Tibial artery (tissue), 4 donors: ENCODE results near the gene RHOT1.

Experiments
- DNase-seq, 2 donors: peaks; one replicate each; pipeline ENCODE4 v3.0.0-alpha.2; 2019
- H3K27ac ChIP-seq, 2 donors: fragments of 200-600 bp; sonication (generic) in 1 of 2; 1 replicate in 1 of 2; 2 replicates in 1 of 2; pipeline ENCODE4 v1.5.1; 2018 to 2019; ENCODE audit warnings: mild to moderate bottlenecking in 1 of 2
- H3K27me3 ChIP-seq, 2 donors: fragments of 200-600 bp; sonication (generic) in 1 of 2; one replicate each; pipeline versions ENCODE4 v1.5.1 to v1.6.0; 2016 to 2019
- H3K36me3 ChIP-seq, 3 donors: fragments of 200-600 bp; sonication (generic) in 2 of 3; one replicate each; pipeline ENCODE4 v1.5.1; 2016 to 2019; ENCODE audit warnings: mild to moderate bottlenecking in 2 of 3
- H3K4me1 ChIP-seq, 4 donors: fragments of 200-600 bp; sonication (generic) in 2 of 4; 1 replicate in 3 of 4; 2 replicates in 1 of 4; pipeline ENCODE4 v1.5.1; 2016 to 2019
- H3K4me3 ChIP-seq, 2 donors: fragments of 200-600 bp; sonication (generic) in 1 of 2; 1 replicate in 1 of 2; 2 replicates in 1 of 2; pipeline ENCODE4 v1.5.1; 2018 to 2019; ENCODE audit warnings: mild to moderate bottlenecking in 2 of 2
- H3K9me3 ChIP-seq, 3 donors: fragments of 200-600 bp; sonication (generic) in 1 of 3; one replicate each; pipeline ENCODE4 v1.5.1; 2016 to 2019
- CTCF ChIP-seq, 2 experiments: fragments of 200-600 bp in 1 of 2; fragments of 450-650 bp in 1 of 2; IDR thresholded peaks; one replicate each; pipeline ENCODE4 v1.5.1; 2017 to 2019; ENCODE audit warnings: antibody characterized with exemption in 2 of 2, mild to moderate bottlenecking in 1 of 2, moderate library complexity in 1 of 2
- intact Hi-C: fragments of 100-400 bp; cut with DNase I; formaldehyde crosslinking; loops from one replicate; pipeline ENCODE4 v1.15.0; 2023; ENCODE audit warnings: low total_unique reads

Gene RHOT1

GRCh38 chr17:32209608-32210007, 67.3 kb downstream of the RHOT1 start:
- TF ChIP-seq CTCF (IDR thresholded peaks at IDR 0.05) = no peak
- no peak overlapping the region for H3K4me3 ChIP-seq
- intact Hi-C loops = no loop called here
- H3K9me3 ChIP-seq = no peaks in the 10 kb centered on the region
- peaks cover 37 to 67% (median 59%) of the 10 kb centered on the region in 3 donors for H3K36me3 ChIP-seq
- no peak for DNase-seq
- no peaks in the 10 kb centered on the region for H3K4me1 ChIP-seq
- H3K27ac ChIP-seq = no peak overlapping the region
- no peaks in the 10 kb centered on the region for H3K27me3 ChIP-seq

GRCh38 chr17:32211671-32212070, 69.4 kb downstream of the RHOT1 start:
- Histone ChIP-seq H3K27me3 (no peaks in the 10 kb centered on the region), H3K4me1 (no peaks in the 10 kb centered on the region), H3K36me3 (peaks cover 25 to 54% (median 50%) of the 10 kb centered on the region in 3 donors), H3K4me3 (no peak overlapping the region), H3K9me3 (no peaks in the 10 kb centered on the region), H3K27ac (no peak overlapping the region)
- intact Hi-C loops = no loop called here
- TF ChIP-seq CTCF (IDR thresholded peaks at IDR 0.05) = no peak
- no peak for DNase-seq

GRCh38 chr17:32215696-32216095, 73.4 kb downstream of the RHOT1 start:
- H3K36me3 ChIP-seq = peaks cover 6 to 32% (median 29%) of the 10 kb centered on the region in 3 donors
- H3K4me1 ChIP-seq = no peaks in the 10 kb centered on the region
- H3K9me3 ChIP-seq = no peaks in the 10 kb centered on the region
- no peak overlapping the region for H3K4me3 ChIP-seq
- no peak for TF ChIP-seq CTCF (IDR thresholded peaks at IDR 0.05)
- intact Hi-C loops = no loop called here
- no peak overlapping the region for H3K27ac ChIP-seq
- DNase-seq = no peak
- no peaks in the 10 kb centered on the region for H3K27me3 ChIP-seq

- DNase-seq = no peak
- H3K9me3 ChIP-seq = no peaks in the 10 kb centered on the region
- H3K4me3 ChIP-seq = no peak overlapping the region
- intact Hi-C loops = no loop called here
- no peak overlapping the region for H3K27ac ChIP-seq
- no peaks in the 10 kb centered on the region for H3K4me1 ChIP-seq
- H3K36me3 ChIP-seq = peaks cover 13 to 51% (median 16%) of the 10 kb centered on the region in 3 donors
- no peaks in the 10 kb centered on the region for H3K27me3 ChIP-seq
- TF ChIP-seq CTCF (IDR thresholded peaks at IDR 0.05) = no peak
Measured at GRCh38 chr17:32222621-32223020, 80.3 kb downstream of the RHOT1 start.

- H3K27me3 ChIP-seq = no peaks in the 10 kb centered on the region
- TF ChIP-seq CTCF (IDR thresholded peaks at IDR 0.05) = no peak
Measured at GRCh38 chr17:32223703-32224102, 81.4 kb downstream of the RHOT1 start.

GRCh38 chr17:32226886-32227285, 84.6 kb downstream of the RHOT1 start:
- no peak overlapping the region for H3K27ac ChIP-seq
- H3K36me3 ChIP-seq = peaks cover 8 to 30% (median 10%) of the 10 kb centered on the region in 3 donors
- H3K27me3 ChIP-seq = no peaks in the 10 kb centered on the region
- intact Hi-C loops = no loop called here
- no peak for DNase-seq
- no peaks in the 10 kb centered on the region for H3K4me1 ChIP-seq
- no peak for TF ChIP-seq CTCF (IDR thresholded peaks at IDR 0.05)
- no peaks in the 10 kb centered on the region for H3K9me3 ChIP-seq
- H3K4me3 ChIP-seq = no peak overlapping the region

More at GRCh38 chr17:32223703-32224102, 81.4 kb downstream of the RHOT1 start:
- intact Hi-C loops = no loop called here
- Histone ChIP-seq H3K27ac (no peak overlapping the region), H3K9me3 (no peaks in the 10 kb centered on the region), H3K4me1 (no peaks in the 10 kb centered on the region), H3K36me3 (peaks cover 8 to 48% (median 10%) of the 10 kb centered on the region in 3 donors), H3K4me3 (no peak overlapping the region)
- DNase-seq = no peak
